SU-DHL-6 (cell line): ENCODE results near the gene CORO2A.
"Not testable (repeated sequence)": the region's sequence is repeated elsewhere in the genome, so short reads cannot be mapped to it uniquely, and the experiment has no call there.

ENCODE experiments used
- H2AFZ ChIP-seq: fragments of 200-600 bp; sonication (generic); 2 replicates; pipeline ENCODE4 v1.6.1; 2014; ENCODE audit warnings: low read depth, mild to moderate bottlenecking, moderate library complexity, mixed read lengths, antibody characterized with exemption, low read length; ENCODE audit not compliant: severe bottlenecking
- H3F3A ChIP-seq: fragments of 200-600 bp; shearing (Covaris generic); 2 replicates; pipeline ENCODE4 v1.6.0; 2016; ENCODE audit warnings: antibody characterized with exemption, mild to moderate bottlenecking; ENCODE audit not compliant: insufficient read depth
- H3K27ac ChIP-seq: fragments of 200-600 bp; sonication (generic); 2 replicates; pipeline ENCODE4 v1.5.1; 2016; ENCODE audit warnings: low read depth, mild to moderate bottlenecking, low read length, moderate library complexity, mixed read lengths
- H3K27me3 ChIP-seq: fragments of 200-600 bp; sonication (generic), shearing (Covaris generic); 2 replicates; pipeline ENCODE4 v1.6.0; 2014; ENCODE audit warnings: mild to moderate bottlenecking, low read length
- H3K36me3 ChIP-seq: fragments of 200-600 bp; sonication (generic); 2 replicates; pipeline ENCODE4 v1.6.1; 2014; ENCODE audit warnings: mild to moderate bottlenecking, low read length, mixed read lengths
- H3K4me2 ChIP-seq: fragments of 300-600, 200-600 bp; shearing (Covaris generic), sonication (generic); 2 replicates; pipeline ENCODE4 v1.6.0; 2014; ENCODE audit warnings: low read length, low read depth, mild to moderate bottlenecking; ENCODE audit not compliant: poor library complexity, severe bottlenecking
- H3K4me3 ChIP-seq: fragments of 200-600 bp; sonication (generic); 2 replicates; pipeline ENCODE4 v1.5.1; 2014; ENCODE audit warnings: antibody characterized with exemption, low read length, mild to moderate bottlenecking, mixed read lengths; ENCODE audit not compliant: insufficient read depth, poor library complexity, severe bottlenecking
- H3K79me2 ChIP-seq: fragments of 200-600 bp; sonication (generic); 2 replicates; pipeline ENCODE4 v1.6.1; 2014; ENCODE audit warnings: mild to moderate bottlenecking, low read length, moderate library complexity; ENCODE audit not compliant: insufficient read depth
- H3K9ac ChIP-seq: fragments of 200-600 bp; sonication (generic); 2 replicates; pipeline ENCODE4 v1.7.0; 2014; ENCODE audit warnings: mild to moderate bottlenecking, low read length
- H3K9me2 ChIP-seq: fragments of 200-600 bp; sonication (generic); replicated peaks from 2 replicates; pipeline ENCODE4 v1.6.1; 2014; ENCODE audit warnings: low read length; ENCODE audit not compliant: insufficient read depth
- H3K9me3 ChIP-seq: fragments of 200-600 bp; sonication (generic); 2 replicates; pipeline ENCODE4 v1.6.1; 2014; ENCODE audit warnings: low read length, mixed read lengths; ENCODE audit not compliant: insufficient read depth
- H4K20me1 ChIP-seq: fragments of 200-600 bp; sonication (generic); 2 replicates; pipeline ENCODE4 v1.6.1; 2014; ENCODE audit warnings: low read depth, mild to moderate bottlenecking, antibody characterized with exemption, low read length, moderate library complexity, mixed read lengths
- CTCF ChIP-seq: fragments of 200-600 bp; sonication (generic); IDR thresholded peaks from one replicate; pipeline ENCODE4 v1.5.1; 2017; ENCODE audit warnings: antibody characterized with exemption, mild to moderate bottlenecking, low read length, moderate library complexity; ENCODE audit not compliant: insufficient read depth, poor library complexity, severe bottlenecking
- EZH2phosphoT487 ChIP-seq: fragments of 200-600 bp; sonication (generic), shearing (Covaris generic); conservative IDR thresholded peaks from 2 replicates; pipeline ENCODE4 v1.6.1; 2018; ENCODE audit warnings: mild to moderate bottlenecking, antibody characterized with exemption, low read length, moderate library complexity, mixed read lengths

Gene CORO2A

GRCh38 chr9:98081477-98082219 is 110.8 kb downstream of the CORO2A start:
- no peak overlapping the region for H3K27ac ChIP-seq
- no peaks in the 10 kb centered on the region for H3K27me3 ChIP-seq
- no peak overlapping the region for H3K4me3 ChIP-seq
- no peak overlapping the region for H2AFZ ChIP-seq
- no peaks in the 10 kb centered on the region; the same call in 1 of the 2 replicates for H3K36me3 ChIP-seq
- H4K20me1 ChIP-seq = no peaks in the 10 kb centered on the region
- H3K9me2 ChIP-seq = no peaks in the 10 kb centered on the region
- no peak overlapping the region for H3K4me2 ChIP-seq
- H3K79me2 ChIP-seq = no peaks in the 10 kb centered on the region
- H3K9ac ChIP-seq = no peak overlapping the region
- no peaks in the 10 kb centered on the region for H3F3A ChIP-seq
- H3K9me3 ChIP-seq = no peaks in the 10 kb centered on the region
- TF ChIP-seq EZH2phosphoT487 = no peak
- TF ChIP-seq CTCF = no peak

GRCh38 chr9:98080780-98081179 is 111.7 kb downstream of the CORO2A start:
- Histone ChIP-seq H3K4me3 (no peak overlapping the region), H4K20me1 (no peaks in the 10 kb centered on the region), H3F3A (no peaks in the 10 kb centered on the region), H3K27me3 (no peaks in the 10 kb centered on the region), H2AFZ (no peak overlapping the region), H3K27ac (no peak overlapping the region), H3K79me2 (no peaks in the 10 kb centered on the region), H3K36me3 (no peaks in the 10 kb centered on the region; the same call in 1 of the 2 replicates), H3K9me2 (no peaks in the 10 kb centered on the region), H3K4me2 (no peak overlapping the region), H3K9ac (no peak overlapping the region), H3K9me3 (no peaks in the 10 kb centered on the region)
- TF ChIP-seq EZH2phosphoT487 = no peak

- no peak overlapping the region for H3K9ac ChIP-seq
- no peaks in the 10 kb centered on the region for H3F3A ChIP-seq
- H3K79me2 ChIP-seq = no peaks in the 10 kb centered on the region
- H4K20me1 ChIP-seq = no peaks in the 10 kb centered on the region
- no peaks in the 10 kb centered on the region; the same call in 1 of the 2 replicates for H3K36me3 ChIP-seq
- TF ChIP-seq EZH2phosphoT487 (no peak), CTCF (no peak)
- H3K27me3 ChIP-seq = no peaks in the 10 kb centered on the region
- H3K27ac ChIP-seq = no peak overlapping the region
- H2AFZ ChIP-seq = no peak overlapping the region
- H3K9me2 ChIP-seq = no peaks in the 10 kb centered on the region
- H3K4me3 ChIP-seq = no peak overlapping the region
- H3K9me3 ChIP-seq = no peaks in the 10 kb centered on the region
- H3K4me2 ChIP-seq = no peak overlapping the region
These were observed 112.1 kb downstream of the CORO2A start for GRCh38 chr9:98080326-98080725.

GRCh38 chr9:98078895-98079294 is 113.5 kb downstream of the CORO2A start:
- Histone ChIP-seq H3K9me3 (no peaks in the 10 kb centered on the region), H3K79me2 (no peaks in the 10 kb centered on the region), H4K20me1 (no peaks in the 10 kb centered on the region), H3K4me2 (no peak overlapping the region), H3K9ac (no peak overlapping the region), H3K36me3 (no peaks in the 10 kb centered on the region; the same call in 1 of the 2 replicates), H2AFZ (no peak overlapping the region), H3K4me3 (no peak overlapping the region), H3K27ac (no peak overlapping the region), H3K9me2 (no peaks in the 10 kb centered on the region), H3F3A (no peaks in the 10 kb centered on the region), H3K27me3 (no peaks in the 10 kb centered on the region)
- TF ChIP-seq CTCF (no peak), EZH2phosphoT487 (no peak)

GRCh38 chr9:98076514-98076890 is 115.9 kb downstream of the CORO2A start:
- H3K4me3 ChIP-seq, H3K9me3 ChIP-seq, H4K20me1 ChIP-seq, H3K36me3 ChIP-seq, H3K9me2 ChIP-seq, H3K4me2 ChIP-seq, H3K9ac ChIP-seq, H3K79me2 ChIP-seq, H3K27me3 ChIP-seq, H3F3A ChIP-seq, H3K27ac ChIP-seq, H2AFZ ChIP-seq: not testable (repeated sequence)
